DOHH2 (cell line): ENCODE data around the gene SORBS2.

Experiments
- EZH2phosphoT487 ChIP-seq: fragments of 200-600 bp; sonication (generic); IDR thresholded peaks from 2 replicates; pipeline ENCODE4 v1.6.1; 2017; ENCODE audit warnings: borderline replicate concordance, mild to moderate bottlenecking, antibody characterized with exemption, low read length, moderate library complexity, mixed read lengths
- TF ChIP-seq, protein P1 (sequence below): fragments of 200-600 bp; sonication (generic); IDR thresholded peaks from one replicate; pipeline ENCODE4 v1.5.1; 2014; ENCODE audit warnings: antibody characterized with exemption, mild to moderate bottlenecking, low read depth, low read length; ENCODE audit not compliant: poor library complexity, severe bottlenecking

- TF ChIP-seq, protein P1, sequence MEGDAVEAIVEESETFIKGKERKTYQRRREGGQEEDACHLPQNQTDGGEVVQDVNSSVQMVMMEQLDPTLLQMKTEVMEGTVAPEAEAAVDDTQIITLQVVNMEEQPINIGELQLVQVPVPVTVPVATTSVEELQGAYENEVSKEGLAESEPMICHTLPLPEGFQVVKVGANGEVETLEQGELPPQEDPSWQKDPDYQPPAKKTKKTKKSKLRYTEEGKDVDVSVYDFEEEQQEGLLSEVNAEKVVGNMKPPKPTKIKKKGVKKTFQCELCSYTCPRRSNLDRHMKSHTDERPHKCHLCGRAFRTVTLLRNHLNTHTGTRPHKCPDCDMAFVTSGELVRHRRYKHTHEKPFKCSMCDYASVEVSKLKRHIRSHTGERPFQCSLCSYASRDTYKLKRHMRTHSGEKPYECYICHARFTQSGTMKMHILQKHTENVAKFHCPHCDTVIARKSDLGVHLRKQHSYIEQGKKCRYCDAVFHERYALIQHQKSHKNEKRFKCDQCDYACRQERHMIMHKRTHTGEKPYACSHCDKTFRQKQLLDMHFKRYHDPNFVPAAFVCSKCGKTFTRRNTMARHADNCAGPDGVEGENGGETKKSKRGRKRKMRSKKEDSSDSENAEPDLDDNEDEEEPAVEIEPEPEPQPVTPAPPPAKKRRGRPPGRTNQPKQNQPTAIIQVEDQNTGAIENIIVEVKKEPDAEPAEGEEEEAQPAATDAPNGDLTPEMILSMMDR: no peak
- no peak for TF ChIP-seq EZH2phosphoT487
Observed at GRCh38 chr4:185833055-185833598, 21.1 kb upstream of the SORBS2 start.
